Spleen (tissue), 11 donors: ENCODE data around the gene USP5. TPM values are rescaled to one million over a fixed set of nuclear protein-coding genes. Genes with fewer than 3 reads are reported as not detected.
"Not testable (repeated sequence)": the region's sequence is repeated elsewhere in the genome, so short reads cannot be mapped to it uniquely, and the experiment has no call there.

ENCODE experiments used
- DNase-seq: peaks from one replicate; pipeline ENCODE4 v3.0.0-alpha.2; 2020
- H3K27ac ChIP-seq, 8 donors: fragments of 200-600 bp; sonication (generic) in 7 of 8; 1 replicate in 4 of 8; 2 replicates in 4 of 8; pipeline versions ENCODE4 v1.5.0 to v1.8.0; 2016 to 2021; ENCODE audit warnings: inconsistent platforms in 4 of 8, mild to moderate bottlenecking in 4 of 8, moderate library complexity in 1 of 8
- H3K27me3 ChIP-seq, 7 donors: fragments of 200-600 bp; sonication (generic) in 6 of 7; replicated peaks in 1 of 7; 1 replicate in 4 of 7; 2 replicates in 3 of 7; pipeline versions ENCODE4 v1.5.0 to v1.8.0; 2016 to 2021; ENCODE audit warnings: inconsistent platforms in 3 of 7, mild to moderate bottlenecking in 1 of 7
- H3K36me3 ChIP-seq, 6 donors: fragments of 200-600 bp; sonication (generic) in 5 of 6; 1 replicate in 4 of 6; 2 replicates in 2 of 6; pipeline versions ENCODE4 v1.5.0 to v1.8.0; 2016 to 2021; ENCODE audit warnings: inconsistent platforms in 2 of 6
- H3K4me1 ChIP-seq, 6 donors: fragments of 200-600 bp; sonication (generic) in 5 of 6; 1 replicate in 3 of 6; 2 replicates in 3 of 6; pipeline versions ENCODE4 v1.5.0 to v1.8.0; 2016 to 2021; ENCODE audit warnings: inconsistent platforms in 3 of 6
- H3K4me3 ChIP-seq, 8 donors: fragments of 200-600 bp; sonication (generic) in 7 of 8; 1 replicate in 4 of 8; 2 replicates in 4 of 8; pipeline versions ENCODE4 v1.5.0 to v1.8.0; 2016 to 2021; ENCODE audit warnings: inconsistent platforms in 4 of 8, mild to moderate bottlenecking in 4 of 8, moderate library complexity in 2 of 8
- H3K9me3 ChIP-seq, 8 donors: fragments of 200-600 bp; sonication (generic) in 7 of 8; 1 replicate in 4 of 8; 2 replicates in 4 of 8; pipeline versions ENCODE4 v1.5.0 to v1.8.0; 2016 to 2021; ENCODE audit warnings: inconsistent platforms in 4 of 8
- POLR2A ChIP-seq, 3 donors: fragments of 450-650 bp; IDR thresholded peaks; one replicate each; pipeline ENCODE4 v1.5.1; 2017; ENCODE audit warnings: antibody characterized with exemption in 3 of 3, mild to moderate bottlenecking in 1 of 3
- POLR2AphosphoS5 ChIP-seq, 3 donors: sonication (generic); formaldehyde crosslinking; IDR thresholded peaks; one replicate each; pipeline ENCODE4 v1.5.1; 2017; ENCODE audit warnings: antibody characterized with exemption in 3 of 3
- WGBS, 5 donors: extraction: QIAGEN DNeasy Blood & Tissue Kit in 3 of 5; methylation state at CpG; one replicate each; pipeline versions ENCODE4 v1.1.5 to v1.1.7; 2013 to 2018; 5-methylcytosine and 5-hydroxymethylcytosine counted together
- intact Hi-C: fragments of 100-400 bp; cut with DNase I; formaldehyde crosslinking; loops from one replicate; pipeline ENCODE4 v1.15.0; 2023; ENCODE audit warnings: low total_unique reads
- polyA plus RNA-seq, 3 donors: library from polyadenylated mRNA; stranded (reverse); fragments of 200-250 nt; gene quantifications; one replicate each; pipeline ENCODE4 v1.2.1, GENCODE V29; 2013
- total RNA-seq, 7 donors: library from RNA; depleted of rRNA in 3 of 7; stranded (reverse); fragments of >200 nt in 3 of 7; fragmentation: NEBNext Ultra II Directional in 4 of 7; extraction: Animal tissue kit (Norgen Biotek cat#: 25700) in 4 of 7; gene quantifications; one replicate each; pipeline versions ENCODE4 v1.1.0 to v1.2.1, GENCODE V29; 2016 to 2021
- TF ChIP-seq, protein P1 (sequence below), 11 experiments: fragments of 200-600 bp in 7 of 11; fragments of 450-650 bp in 4 of 11; sonication (generic) in 4 of 11; IDR thresholded peaks in 8 of 11; conservative IDR thresholded peaks in 3 of 11; 1 replicate in 7 of 11; 2 replicates in 4 of 11; pipeline versions ENCODE4 v1.4.0 to v1.8.0; 2016 to 2021; ENCODE audit warnings: antibody characterized with exemption in 11 of 11, inconsistent platforms in 4 of 11, mild to moderate bottlenecking in 1 of 11
- donor health status: healthy with polysubstance abuse.
- donor health status: DM: no; HTN: no; CAD: no; lungs with moderate emphysema.
- donor health status: DM: no; HTN: no; CAD: no.
- donor health status: Bipolar disorder and iron deficiency.
- donor health status: healthy.
- donor health status: DM: no; HTN: no; CAD: no.
- donor health status: DM: yes; HTN: yes; CAD: no.

The USP5 gene
- total and polyA plus RNA-seq, 10 donors, result 23.1 to 62.4 (median 40.8) TPM

- WGBS, 5 donors, result 79 to 87% (median 83%) methylated on average over 5 of the region's 5 CpGs
Measured at GRCh38 chr12:6891646-6892001, 39.7 kb downstream of the USP5 start.

GRCh38 chr12:6892683-6893082 lies 40.7 kb downstream of the USP5 start:
- intact Hi-C loops, H3K4me3 ChIP-seq, H3K36me3 ChIP-seq, DNase-seq, H3K27me3 ChIP-seq, H3K27ac ChIP-seq, H3K9me3 ChIP-seq: not testable (repeated sequence)
- WGBS, 5 donors, result 91 to 99% (median 94%) methylated on average over 3 of the region's 3 CpGs
- peaks cover 0 to 27% (median 16%) of the 10 kb centered on the region in 6 donors for H3K4me1 ChIP-seq

More at GRCh38 chr12:6891646-6892001, 39.7 kb downstream of the USP5 start:
- peaks cover 0 to 27% (median 16%) of the 10 kb centered on the region in 6 donors for H3K4me1 ChIP-seq
- H3K27me3 ChIP-seq, result no peaks in the 10 kb centered on the region
- H3K4me3 ChIP-seq, result peak overlapping the region; percentile 11 to 64 (median 34)
- H3K36me3 ChIP-seq, result no peaks in the 10 kb centered on the region
- intact Hi-C loops, result no loop called here
- no peak for DNase-seq
- TF ChIP-seq POLR2A (IDR thresholded peaks at IDR 0.05) (no peak), POLR2AphosphoS5 (IDR thresholded peaks at IDR 0.05) (no peak)
- TF ChIP-seq, protein P1, sequence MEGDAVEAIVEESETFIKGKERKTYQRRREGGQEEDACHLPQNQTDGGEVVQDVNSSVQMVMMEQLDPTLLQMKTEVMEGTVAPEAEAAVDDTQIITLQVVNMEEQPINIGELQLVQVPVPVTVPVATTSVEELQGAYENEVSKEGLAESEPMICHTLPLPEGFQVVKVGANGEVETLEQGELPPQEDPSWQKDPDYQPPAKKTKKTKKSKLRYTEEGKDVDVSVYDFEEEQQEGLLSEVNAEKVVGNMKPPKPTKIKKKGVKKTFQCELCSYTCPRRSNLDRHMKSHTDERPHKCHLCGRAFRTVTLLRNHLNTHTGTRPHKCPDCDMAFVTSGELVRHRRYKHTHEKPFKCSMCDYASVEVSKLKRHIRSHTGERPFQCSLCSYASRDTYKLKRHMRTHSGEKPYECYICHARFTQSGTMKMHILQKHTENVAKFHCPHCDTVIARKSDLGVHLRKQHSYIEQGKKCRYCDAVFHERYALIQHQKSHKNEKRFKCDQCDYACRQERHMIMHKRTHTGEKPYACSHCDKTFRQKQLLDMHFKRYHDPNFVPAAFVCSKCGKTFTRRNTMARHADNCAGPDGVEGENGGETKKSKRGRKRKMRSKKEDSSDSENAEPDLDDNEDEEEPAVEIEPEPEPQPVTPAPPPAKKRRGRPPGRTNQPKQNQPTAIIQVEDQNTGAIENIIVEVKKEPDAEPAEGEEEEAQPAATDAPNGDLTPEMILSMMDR (IDR thresholded peaks at IDR 0.05 in 8 of 11, conservative IDR thresholded peaks at IDR 0.05 in 3 of 11), result no peak
- peak overlapping the region; percentile 74 to 96 (median 91) for H3K27ac ChIP-seq
- H3K9me3 ChIP-seq, result no peaks in the 10 kb centered on the region

- WGBS, 5 donors, result 45 to 83% (median 61%) methylated on average over 3 of the region's 3 CpGs
- Histone ChIP-seq H3K27ac (peak overlapping the region in 4 of 8 donors; percentile 41 to 57 (median 53)), H3K36me3 (no peaks in the 10 kb centered on the region), H3K4me3 (no peak overlapping the region), H3K4me1 (peaks cover 0 to 29% (median 16%) of the 10 kb centered on the region in 6 donors), H3K9me3 (no peaks in the 10 kb centered on the region), H3K27me3 (no peaks in the 10 kb centered on the region)
- TF ChIP-seq POLR2AphosphoS5 (IDR thresholded peaks at IDR 0.05), result no peak
- TF ChIP-seq POLR2A (IDR thresholded peaks at IDR 0.05), result no peak
- TF ChIP-seq, protein P1 (IDR thresholded peaks at IDR 0.05 in 8 of 11, conservative IDR thresholded peaks at IDR 0.05 in 3 of 11), result no peak
- DNase-seq, result no peak
- intact Hi-C loops, result no loop called here
Measured at GRCh38 chr12:6894321-6894720, 42.4 kb downstream of the USP5 start.

DNA sequence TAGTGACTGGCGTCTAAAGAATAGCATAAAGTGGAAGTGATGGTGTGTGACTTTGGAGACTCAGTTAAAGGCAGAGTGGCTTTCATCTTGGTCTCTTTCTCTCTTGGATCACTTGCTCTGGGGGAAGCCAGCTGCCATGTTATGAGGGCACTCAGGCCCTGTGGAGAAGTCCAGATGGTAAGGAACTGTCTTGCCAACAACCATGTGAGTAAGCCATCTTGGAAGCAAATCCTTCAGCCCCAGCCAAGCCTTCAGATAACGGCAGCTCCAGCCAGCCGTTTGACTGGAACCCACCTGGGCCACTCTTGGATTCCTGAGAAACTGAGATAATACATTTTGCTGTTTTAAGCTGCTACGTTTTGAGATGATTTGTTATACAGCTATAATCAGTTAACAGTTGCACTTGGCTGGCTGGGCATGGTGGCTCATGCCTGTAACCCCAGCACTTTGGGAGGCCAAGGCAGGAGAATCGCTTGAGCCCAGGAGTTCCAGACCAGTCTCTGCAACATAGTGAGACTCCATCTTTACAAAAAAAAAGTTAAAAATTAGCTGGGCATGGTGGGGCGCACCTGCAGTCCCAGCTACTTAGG lies 45.0 kb downstream of the USP5 start:
- H3K4me1 ChIP-seq, result peaks cover 0 to 21% (median 7%) of the 10 kb centered on the region in 6 donors
- 80 to 95% (median 86%) methylated on average over 6 of the region's 6 CpGs for WGBS, 5 donors
- H3K9me3 ChIP-seq, result no peaks in the 10 kb centered on the region
- intact Hi-C loops, result no loop called here
- TF ChIP-seq, protein P1 (IDR thresholded peaks at IDR 0.05 in 8 of 11, conservative IDR thresholded peaks at IDR 0.05 in 3 of 11), result no peak
- TF ChIP-seq POLR2A (IDR thresholded peaks at IDR 0.05) (no peak), POLR2AphosphoS5 (IDR thresholded peaks at IDR 0.05) (no peak)
- H3K27me3 ChIP-seq, result no peaks in the 10 kb centered on the region
- H3K4me3 ChIP-seq, result no peak overlapping the region
- no peak for DNase-seq
- H3K27ac ChIP-seq, result no peak overlapping the region
- H3K36me3 ChIP-seq, result no peaks in the 10 kb centered on the region
